ENCODE data around the gene EPS8.

The EPS8 gene

DNA sequence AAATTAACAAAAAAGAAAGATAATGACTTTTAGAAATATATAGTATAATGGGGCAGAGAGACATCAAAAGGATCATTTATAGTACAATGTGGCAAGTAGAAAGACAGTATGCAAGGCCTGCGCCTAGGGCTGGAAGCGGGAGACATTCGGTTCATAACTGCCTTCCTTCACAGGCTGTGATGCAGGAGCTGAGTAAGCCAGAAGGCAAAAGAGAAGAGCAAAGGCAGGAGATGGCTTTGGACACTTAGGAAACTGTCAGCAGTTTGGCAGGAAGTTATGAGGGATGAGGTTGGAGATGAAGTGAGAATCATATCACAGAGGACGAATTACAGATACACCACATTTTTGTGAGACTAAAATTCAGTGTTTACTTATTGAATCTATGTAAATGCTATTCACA is 97.8 kb downstream of the EPS8 start:
- DNase-seq (ENCODE audit: low read depth, low spot score), result no peak

DNA sequence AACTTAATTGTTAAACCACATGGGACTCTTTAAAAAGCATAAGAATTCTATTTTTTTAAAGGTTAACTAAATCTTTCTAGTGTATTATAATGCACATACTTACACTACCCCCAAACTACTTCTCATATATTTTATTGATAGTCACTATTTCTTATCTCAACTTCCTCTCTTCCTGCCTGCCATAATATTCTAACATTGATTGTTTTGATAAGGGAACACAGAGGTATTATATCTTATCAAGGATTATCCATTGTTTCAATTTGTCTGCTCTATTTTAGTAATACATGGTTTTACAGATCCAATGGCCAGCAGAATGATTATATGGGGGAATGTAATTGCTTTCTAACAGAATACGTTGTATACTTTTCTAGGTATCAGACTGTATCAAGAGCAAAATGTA is 98.9 kb downstream of the EPS8 start:
- DNase-seq (ENCODE audit: low read depth, low spot score), result no peak

DNA sequence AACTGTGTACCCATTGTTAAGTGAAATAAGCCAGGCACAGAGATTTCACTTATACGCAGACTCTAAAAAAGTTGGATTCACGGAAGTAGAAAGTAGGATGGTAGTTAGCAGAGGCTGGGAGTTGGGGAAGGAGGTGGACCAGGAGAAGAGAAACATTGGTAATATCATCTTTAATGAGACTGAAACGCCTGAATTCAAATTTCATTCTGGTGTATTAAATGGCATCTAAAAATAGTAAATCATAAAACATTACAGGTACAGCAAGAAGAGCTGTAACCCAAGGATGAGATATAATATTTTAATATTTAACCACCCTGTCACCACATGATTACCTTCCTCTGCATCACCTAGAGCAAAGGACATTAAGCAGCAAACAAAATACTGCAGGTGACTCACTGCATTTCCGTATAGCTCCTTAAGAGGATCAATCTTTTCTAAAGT is 99.4 kb downstream of the EPS8 start:
- DNase-seq (ENCODE audit: low read depth, low spot score), result no peak

DNA sequence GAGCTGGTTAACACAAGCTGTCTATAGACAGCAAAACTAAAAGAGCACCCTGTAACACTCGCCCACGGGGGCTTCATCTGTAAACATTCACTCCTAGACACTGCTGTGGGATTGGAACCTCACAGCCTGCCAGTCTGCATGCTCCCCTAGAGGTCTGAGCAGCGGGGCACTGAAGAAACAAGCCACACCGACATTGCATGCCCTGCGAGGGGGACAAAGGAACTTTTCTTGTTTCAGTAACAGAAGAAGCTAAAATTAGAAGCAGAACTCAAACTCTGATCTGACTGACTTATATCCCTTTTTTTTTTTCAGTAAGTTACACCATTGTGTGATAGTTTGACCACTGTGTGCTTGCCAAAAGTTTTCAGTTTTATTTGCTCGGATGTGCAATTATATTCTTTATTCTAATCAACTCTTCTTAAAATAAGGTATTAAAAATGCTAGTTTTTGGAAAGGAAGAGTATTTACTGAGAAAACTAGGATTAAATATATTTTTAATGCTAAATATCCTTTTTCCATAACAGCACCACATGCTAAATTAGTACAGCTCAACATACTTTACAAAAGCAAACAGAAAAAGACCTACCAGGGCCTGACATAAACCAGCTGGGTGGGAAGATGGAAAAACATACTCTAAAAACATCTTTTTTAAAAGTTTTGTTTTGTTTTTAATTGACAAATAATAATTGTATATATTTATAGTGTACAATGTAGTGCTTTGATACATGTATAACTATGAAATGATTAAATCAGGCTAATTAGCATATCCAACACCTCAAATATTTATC is 100.2 kb downstream of the EPS8 start:
- DNase-seq (ENCODE audit: low read depth, low spot score), result peak; percentile 42

DNA sequence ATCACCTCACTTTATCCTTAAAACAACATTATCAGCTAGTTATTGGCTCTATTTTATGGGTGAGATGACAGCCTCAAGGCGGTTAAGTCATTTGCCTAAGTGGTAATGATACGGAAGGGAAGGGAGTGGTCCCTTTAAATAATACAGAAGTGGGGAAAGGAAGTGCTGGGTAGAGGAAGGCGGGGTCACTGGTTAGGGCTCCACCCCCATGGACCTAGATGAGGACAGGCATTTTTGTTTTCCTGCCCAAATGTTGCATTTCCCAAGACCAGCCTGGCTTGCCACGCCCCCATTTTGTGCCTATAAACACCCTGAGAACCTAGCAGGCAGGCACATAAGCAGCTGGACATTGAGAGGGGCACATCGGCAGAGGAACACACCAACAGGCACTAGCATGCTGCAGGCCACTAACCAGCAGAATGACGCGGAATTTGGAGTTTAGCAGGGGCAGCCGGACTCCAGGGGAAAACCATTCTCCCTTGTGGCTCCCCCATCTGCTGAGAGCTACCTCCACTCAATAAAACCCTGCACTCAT is 100.9 kb downstream of the EPS8 start:
- no peak for DNase-seq (ENCODE audit: low read depth, low spot score)

DNA sequence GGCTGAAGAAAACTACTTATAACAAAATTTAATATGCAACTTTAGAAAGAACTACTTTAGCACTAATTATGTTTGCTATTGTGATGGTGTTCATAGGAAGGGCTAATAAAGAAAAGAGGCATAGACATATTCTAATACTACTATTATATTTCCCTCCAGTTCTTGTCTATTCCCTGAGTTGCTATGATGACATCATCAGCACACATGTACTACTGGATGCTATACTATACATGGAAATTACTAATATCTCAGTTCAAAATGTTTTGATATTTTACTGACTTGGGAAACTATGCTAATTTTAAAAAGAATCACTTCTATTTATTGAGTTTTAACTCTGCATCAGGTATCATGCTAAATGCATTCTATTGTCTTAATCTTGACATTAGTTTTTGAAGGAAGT is 101.6 kb downstream of the EPS8 start:
- DNase-seq (ENCODE audit: low read depth, low spot score), result no peak

DNA sequence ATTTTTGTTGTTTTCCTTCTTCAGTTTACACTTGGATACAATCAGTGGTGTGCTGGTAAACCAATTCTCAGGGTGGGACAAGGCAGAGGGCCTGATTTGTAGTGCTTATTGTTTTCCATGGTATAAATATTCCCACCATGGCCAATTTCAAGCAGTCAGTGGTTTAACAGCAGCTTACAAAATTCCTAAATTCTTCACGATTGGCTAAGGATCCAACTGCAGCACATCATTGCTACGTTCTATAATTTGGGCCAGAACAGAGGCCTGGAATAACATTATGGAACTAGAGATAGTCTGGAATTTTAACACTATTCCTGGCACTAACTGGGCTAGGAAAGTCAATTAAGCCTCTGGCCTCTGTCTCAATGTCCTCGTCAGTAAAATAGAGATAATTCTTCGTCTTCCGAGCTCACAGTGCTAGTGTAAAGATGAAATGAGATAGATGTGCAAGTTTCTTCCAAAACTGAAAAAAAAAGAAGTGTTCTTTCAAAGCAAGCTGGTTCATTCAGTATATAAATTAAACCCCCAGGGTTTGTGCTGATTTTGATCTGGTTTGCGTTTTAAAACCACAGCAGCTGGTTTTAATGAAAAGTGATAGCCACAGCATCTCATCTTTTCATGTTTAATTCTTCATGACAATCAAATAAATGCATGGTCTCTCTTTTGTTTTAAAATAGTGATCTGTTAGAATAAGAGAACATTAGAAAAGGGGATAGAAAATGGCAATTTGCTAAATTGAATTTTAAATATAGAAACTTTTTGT is 104.1 kb downstream of the EPS8 start:
- no peak for DNase-seq (ENCODE audit: low read depth, low spot score)

DNA sequence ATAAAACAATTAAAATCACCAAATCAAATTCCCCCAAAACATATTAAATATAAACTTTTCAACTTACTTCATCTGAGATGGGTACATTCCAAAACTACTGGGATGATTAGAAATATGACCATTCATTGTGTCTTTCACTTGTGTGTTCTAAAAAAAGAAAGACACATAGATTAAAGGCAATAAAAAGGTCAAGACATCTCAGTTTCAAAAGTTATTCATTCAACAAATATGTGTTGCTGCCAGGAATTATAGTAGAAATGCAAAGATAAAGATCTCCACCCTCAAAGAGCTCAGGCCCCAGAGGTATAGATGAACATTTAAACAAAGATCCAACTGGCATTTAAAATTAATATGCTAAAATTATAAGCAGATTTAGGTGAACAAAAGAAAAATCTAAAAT is 106.4 kb downstream of the EPS8 start:
- no peak for DNase-seq (ENCODE audit: low read depth, low spot score)

DNA sequence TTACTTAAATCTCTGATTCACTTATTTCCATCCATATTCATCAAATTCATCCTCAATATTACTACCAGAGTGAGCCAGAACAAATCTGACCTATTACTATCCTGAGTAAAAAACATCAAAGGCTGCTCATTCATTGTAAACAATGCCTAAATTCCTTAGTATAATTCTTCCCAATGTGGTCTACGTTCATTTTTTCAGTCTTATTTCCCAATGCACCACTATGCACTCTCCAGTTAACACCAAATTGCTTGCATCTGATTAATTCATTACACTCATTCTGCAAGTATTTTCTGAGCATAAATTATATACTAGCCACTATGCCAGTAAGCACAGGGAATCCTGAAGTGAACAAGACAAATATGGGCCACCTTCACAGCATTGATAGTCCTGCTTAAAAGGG is 110.0 kb downstream of the EPS8 start:
- DNase-seq (ENCODE audit: low read depth, low spot score), result peak; percentile 85

DNA sequence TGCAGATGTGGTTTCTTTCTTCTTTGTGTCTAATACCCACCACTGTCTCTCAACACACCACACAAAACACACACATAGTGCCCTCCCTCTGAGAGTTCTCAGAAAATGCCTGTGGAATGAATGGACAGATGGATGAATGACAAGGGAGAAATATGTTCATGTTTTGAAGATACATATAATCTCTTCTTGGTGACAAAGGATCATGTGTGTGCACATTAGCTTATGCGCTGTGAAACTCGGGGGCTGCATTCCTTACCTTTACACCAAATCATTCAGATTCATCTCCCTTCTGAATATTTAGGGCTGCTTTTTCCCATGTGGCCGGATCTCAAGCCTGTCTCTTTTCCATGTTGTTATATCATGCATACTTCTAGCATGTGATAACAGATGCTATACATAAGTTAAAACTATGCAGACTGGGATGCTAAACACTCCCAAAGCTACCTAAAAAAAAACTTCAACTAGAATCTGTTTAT is 111.4 kb downstream of the EPS8 start:
- DNase-seq (ENCODE audit: low read depth, low spot score), result no peak

DNA sequence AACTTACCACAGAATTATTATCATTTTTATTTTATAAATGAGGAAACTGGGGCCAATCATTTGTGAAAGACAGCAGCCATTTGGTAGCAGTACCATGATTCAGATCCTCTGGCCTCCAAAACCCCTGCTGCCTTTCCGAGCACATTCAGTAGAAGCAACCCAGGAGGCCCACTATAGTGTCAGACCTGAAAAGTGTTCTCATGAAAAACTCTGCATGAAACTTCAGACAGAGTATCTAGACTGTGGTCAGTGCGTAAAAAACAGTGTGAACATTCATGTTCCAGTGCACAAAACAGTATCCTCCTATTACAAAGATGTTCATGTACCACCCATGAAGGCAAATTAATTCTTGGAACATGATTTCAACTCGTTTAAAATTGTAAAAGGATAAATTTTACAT is 112.0 kb downstream of the EPS8 start:
- peak; percentile 33 for DNase-seq (ENCODE audit: low read depth, low spot score)

DNA sequence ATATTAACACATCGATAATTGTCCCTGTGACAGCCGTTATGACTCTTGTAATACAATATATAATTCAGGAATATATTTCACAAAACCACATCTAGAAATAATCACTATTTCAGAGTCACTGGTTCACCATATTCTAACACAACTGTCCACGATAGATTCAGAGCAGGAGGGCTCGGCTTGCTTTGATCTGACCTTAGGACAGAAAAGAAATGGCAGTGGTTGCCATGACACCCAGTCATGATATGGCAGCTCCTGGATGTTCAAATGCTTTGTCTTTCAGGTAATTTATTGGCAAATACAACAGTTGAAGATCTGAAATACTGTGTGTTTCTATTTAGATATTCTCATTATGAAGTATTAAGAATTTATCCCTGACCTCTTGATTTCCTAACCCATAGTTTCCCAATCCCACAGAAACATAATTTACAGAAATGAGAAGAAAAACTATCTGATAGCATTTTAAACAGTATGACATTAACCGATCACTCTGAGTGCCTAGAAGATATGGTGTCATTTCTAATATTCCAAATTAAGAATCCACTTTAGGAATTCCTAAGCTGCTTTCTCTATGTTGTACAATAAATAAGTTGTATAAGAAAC is 116.4 kb downstream of the EPS8 start:
- no peak for DNase-seq (ENCODE audit: low read depth, low spot score)

DNA sequence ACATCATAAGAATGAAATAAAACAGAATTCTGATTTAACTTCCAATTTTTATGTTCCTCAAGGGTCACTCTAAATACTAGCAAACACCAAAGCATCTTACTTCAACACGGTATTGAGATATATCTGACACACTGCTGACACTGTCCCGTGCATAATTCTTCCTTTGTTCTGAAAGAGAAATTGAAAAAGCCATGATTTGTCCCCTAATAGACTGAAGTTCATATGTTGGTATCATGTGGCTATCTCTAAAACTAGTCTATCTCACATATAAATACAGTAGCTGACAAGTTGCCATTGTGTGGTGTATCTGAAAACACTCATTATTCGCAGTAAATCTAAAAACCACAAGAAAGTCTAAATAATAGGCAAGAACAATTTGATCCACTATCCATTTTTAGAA is 118.4 kb downstream of the EPS8 start:
- DNase-seq (ENCODE audit: low read depth, low spot score), result no peak

DNA sequence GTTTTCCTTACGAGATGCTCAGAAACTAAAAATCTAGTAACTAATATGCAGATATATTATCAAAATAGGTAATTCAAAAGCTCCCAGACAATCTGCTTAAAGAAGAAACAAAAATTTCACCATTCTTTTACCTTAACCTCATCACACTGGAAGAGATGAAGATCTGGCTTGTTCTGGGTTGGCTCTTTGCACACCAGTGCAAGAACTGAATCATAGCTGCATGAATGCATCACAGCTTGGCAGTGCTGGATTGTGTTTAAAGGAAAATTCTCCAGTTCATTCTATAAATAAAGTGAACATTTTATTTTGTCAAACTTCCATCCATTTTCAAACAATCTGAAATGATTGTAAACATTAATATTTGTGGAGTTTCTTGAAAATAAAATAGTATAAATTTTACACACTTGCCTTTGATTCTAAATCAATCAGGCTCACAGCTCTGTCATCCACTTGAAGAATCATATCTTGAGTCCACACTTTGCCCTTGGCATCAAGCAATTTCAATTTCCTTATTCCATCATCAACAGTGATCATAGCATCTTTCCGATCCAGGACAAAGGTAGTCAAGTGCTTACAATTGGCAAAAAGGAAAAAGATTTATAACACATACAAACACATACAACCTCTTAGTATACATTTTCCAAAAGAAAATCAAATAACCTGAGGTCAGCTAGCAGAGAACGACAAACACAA is 119.8 kb downstream of the EPS8 start:
- DNase-seq (ENCODE audit: low read depth, low spot score), result peak; percentile 48

DNA sequence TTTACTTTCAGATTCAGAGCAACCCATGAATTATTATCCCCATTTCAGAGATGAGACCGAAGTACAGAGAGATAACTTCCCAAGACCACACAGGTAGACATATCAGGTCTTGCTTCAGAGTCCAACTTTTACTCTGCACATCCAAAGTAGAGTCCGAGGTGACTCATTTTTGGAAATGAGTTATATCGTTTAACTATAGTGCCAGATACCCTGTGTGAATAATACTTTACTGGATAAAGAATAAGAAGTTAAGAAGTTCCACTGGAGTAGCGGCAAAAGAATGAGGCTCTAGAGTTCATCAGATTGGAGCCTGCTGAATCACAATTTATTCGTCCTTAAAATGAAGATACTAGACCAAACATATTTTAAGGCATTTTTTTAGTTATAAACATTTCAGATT is 124.7 kb downstream of the EPS8 start:
- peak; percentile 29 for DNase-seq (ENCODE audit: low read depth, low spot score)

DNA sequence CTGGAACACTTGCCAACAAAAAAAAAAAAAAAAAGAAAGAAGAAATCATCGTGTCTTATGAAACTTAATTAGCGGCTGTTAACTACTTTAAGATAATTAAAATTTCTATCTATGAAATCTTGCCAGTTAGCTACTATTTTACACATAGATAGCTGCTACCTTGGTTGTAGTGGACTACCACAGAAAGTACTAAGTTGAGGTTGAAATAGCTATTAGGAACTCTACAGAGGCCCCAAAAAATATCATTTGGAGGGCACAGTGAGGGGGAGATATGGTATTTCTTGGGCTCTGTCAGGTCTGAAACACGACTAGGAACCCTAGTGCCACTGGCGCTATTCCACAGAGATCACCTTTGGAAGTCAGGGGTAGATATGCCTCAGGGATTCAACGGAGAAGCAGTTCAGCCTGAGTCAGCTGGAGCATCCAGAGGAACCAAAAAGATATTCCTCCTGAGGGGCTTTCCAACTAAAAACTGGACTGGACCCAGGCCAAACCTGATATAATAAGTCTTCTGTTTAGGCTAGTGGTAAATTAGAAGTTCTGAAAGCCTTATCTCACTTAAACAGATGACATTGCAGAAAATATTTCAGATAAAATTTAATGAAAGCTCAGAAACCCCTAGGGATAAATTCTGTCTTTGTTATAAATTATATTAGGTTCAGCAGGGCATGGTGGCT is 126.1 kb downstream of the EPS8 start:
- no peak for DNase-seq (ENCODE audit: low read depth, low spot score)

DNA sequence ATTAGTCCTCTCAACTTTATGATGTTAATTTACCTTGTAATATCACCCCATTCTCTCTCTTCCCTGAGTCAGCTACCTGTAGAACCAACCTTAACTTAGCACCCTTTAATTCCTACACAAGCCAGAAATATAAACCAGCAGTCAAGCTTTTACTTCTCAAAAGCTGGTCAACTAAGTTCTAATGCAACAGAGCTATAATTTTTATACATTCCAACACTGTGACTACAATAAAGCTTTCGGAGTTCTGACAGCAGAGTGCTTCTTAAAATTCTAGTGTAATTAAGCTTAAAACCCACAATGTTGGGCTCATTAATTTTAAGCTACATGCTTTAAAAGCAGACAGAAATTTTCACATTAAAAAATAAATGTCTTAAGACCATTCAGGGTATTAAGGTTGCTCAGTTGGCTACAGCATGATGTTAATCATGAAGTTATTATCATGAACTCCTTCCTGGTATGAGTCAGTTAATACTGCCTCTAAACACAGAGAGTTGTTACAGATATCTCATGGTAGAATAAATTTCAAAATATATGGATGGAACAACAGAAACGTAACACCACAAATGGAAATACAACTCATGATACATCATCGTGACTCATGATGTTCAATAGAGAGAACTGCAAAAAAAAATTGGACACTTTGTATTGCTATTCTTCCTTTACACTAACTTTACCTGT is 126.7 kb downstream of the EPS8 start:
- DNase-seq (ENCODE audit: low read depth, low spot score), result peak; percentile 66

DNA sequence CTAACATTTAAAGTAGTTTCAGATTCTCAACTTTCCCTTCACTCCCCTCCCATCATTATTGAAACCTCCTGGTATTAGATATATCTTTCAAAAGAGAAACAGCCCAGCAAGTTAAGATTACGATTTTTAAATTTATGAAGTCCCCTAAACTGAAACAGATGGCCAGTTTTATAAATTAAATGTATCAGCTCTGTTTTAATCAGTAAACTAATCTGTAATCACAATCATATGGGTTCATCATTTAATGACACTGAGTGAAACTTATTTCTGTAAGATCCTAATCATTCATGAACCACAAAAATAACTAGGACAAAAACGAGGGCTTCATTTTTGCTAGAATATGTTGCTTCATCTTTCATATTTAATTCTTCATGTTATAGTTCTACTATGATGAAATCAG is 137.8 kb downstream of the EPS8 start:
- DNase-seq (ENCODE audit: low read depth, low spot score), result no peak

DNA sequence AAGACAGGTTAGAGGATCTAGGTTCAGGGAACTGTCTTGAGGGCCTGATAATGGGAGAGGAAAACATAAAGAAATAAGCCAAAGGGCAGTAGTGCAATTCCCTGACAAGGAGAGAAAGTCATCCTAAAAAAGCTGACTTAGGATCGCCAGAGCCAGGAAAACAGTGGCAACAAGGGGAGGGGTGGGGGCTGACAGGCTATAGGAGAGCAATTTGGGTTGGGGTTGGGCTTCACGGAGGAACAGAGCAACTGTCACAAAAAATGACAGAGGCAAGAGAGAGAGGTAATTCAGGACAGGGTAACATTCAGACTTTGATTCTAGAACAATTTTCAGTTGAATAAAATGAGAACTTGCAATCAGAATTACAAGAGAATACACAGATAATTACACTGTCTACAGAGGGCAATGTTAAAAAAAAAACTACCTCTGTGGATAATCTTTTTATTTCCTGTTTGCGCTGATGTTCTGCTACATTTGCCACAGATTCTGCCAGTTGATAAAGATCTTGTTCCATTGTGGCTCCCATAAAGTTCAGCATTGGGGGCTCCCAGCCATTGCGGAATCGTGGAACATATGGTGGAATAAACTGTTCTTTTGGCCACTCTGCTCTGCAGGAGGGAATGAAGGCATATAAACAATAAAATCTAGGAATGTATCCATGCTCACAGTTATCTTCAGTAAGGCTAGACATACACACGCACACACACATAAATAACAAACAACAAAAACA is 138.6 kb downstream of the EPS8 start:
- no peak for DNase-seq (ENCODE audit: low read depth, low spot score)

DNA sequence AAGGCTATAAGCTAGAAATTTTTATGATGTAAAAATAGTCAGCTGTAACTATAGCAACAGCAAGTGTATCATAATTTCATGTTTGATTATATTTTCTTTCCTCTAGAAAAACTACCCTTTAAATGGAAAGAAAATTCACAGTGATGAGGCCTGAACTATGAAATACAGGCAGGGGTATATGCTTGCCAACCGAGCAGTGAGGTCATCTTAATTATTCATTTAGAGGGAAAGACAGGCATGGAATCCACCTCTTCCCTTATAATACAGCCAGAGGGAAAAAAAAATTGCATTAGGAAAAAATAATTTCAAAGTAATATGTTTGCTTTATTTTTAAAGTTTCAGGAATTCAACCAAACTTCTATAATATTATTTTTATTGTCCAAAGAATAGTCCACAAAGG is 139.8 kb downstream of the EPS8 start:
- DNase-seq (ENCODE audit: low read depth, low spot score), result no peak
